Lung (tissue), 12 donors: ENCODE data around the gene PPIL6. TPM values are rescaled to one million over a fixed set of nuclear protein-coding genes. Genes with fewer than 3 reads are reported as not detected.

Experiments
- ATAC-seq: fragments of 200-7000 bp; cut with Tn5 transposase; one replicate; pipeline ENCODE4 v1.9.1; 2020; ENCODE audit warnings: moderate number of reproducible peaks; ENCODE audit not compliant: insufficient read depth, low FRiP score
- DNase-seq, 3 donors: peaks; one replicate each; pipeline ENCODE4 v3.0.0-alpha.2; 2013 to 2017
- H3K27ac ChIP-seq, 2 donors: one replicate each; pipeline ENCODE4 v1.5.1; 2013; ENCODE audit warnings: mild to moderate bottlenecking in 2 of 2, moderate library complexity in 2 of 2, control low read depth in 1 of 2, inconsistent platforms in 1 of 2, low read depth in 1 of 2, low read length in 1 of 2
- H3K27me3 ChIP-seq, 3 donors: one replicate each; pipeline ENCODE4 v1.5.1; 2013; ENCODE audit warnings: low read length in 2 of 3; ENCODE audit not compliant: control insufficient read depth in 3 of 3, insufficient read depth in 3 of 3
- H3K36me3 ChIP-seq, 4 donors: one replicate each; pipeline ENCODE4 v1.5.1; 2013; ENCODE audit warnings: low read length in 4 of 4, mild to moderate bottlenecking in 1 of 4, moderate library complexity in 1 of 4; ENCODE audit not compliant: control insufficient read depth in 4 of 4, insufficient read depth in 4 of 4
- H3K4me1 ChIP-seq, 5 donors: one replicate each; pipeline ENCODE4 v1.5.1; 2013; ENCODE audit warnings: low read length in 5 of 5, mild to moderate bottlenecking in 2 of 5, moderate library complexity in 1 of 5; ENCODE audit not compliant: control insufficient read depth in 5 of 5, insufficient read depth in 5 of 5
- H3K4me3 ChIP-seq: one replicate; pipeline ENCODE4 v1.5.1; 2013; ENCODE audit warnings: mild to moderate bottlenecking, control low read depth, moderate library complexity
- H3K9ac ChIP-seq, 2 donors: one replicate each; pipeline ENCODE4 v1.5.1; 2013; ENCODE audit warnings: low read length in 2 of 2, control low read depth in 1 of 2; ENCODE audit not compliant: insufficient read depth in 1 of 2
- H3K9me3 ChIP-seq, 4 donors: one replicate each; pipeline ENCODE4 v1.5.1; 2013; ENCODE audit warnings: low read length in 3 of 4, mild to moderate bottlenecking in 1 of 4, moderate library complexity in 1 of 4; ENCODE audit not compliant: control insufficient read depth in 4 of 4, insufficient read depth in 3 of 4
- CTCF ChIP-seq: IDR thresholded peaks from 2 replicates; pipeline ENCODE4 v1.5.1; 2012; ENCODE audit warnings: mild to moderate bottlenecking; ENCODE audit errors: control extremely low read depth, extremely low read depth
- WGBS, 2 donors: extraction: QIAGEN DNeasy Blood & Tissue Kit; methylation state at CpG; one replicate each; pipeline ENCODE4 v1.1.7; 2013; 5-methylcytosine and 5-hydroxymethylcytosine counted together
- polyA plus RNA-seq, 2 donors: library from polyadenylated mRNA; stranded (reverse); fragments of 200-250 nt; gene quantifications; one replicate each; pipeline ENCODE4 v1.2.1, GENCODE V29; 2013
- total RNA-seq, 2 donors: library from RNA; depleted of rRNA in 1 of 2; stranded (reverse); fragments of >200 nt in 1 of 2; gene quantifications; one replicate each; pipeline ENCODE4 v1.2.1, GENCODE V29; 2014 to 2021
- donor health status: control.
- donor health status: control.
- donor health status: Bipolar disorder and iron deficiency.
- donor health status: healthy.
- donor health status: DM: yes; HTN: yes; CAD: no.

PPIL6 gene
- total and polyA plus RNA-seq, 4 donors, result 6.3 to 18.1 (median 13.3) TPM

DNA sequence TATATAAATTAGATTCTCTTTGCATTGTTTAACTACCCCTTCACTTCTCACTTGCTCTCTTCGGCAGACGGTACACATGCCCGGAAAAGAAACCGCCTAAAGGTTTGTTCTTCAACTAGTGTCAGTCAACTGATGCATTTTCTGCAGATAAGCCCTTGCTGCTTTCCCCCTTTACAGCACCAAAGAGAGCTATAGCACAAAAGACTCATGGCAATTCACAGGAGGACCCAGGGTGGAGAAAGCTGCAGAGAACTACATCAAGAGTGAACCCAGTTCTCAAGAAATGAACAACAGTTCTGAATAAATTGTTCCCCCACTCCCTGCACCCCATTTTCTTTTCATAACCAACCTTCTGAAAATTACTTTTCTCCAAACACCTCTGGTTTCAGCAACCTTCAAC lies 67.1 kb downstream of the PPIL6 start:
- no peaks in the 10 kb centered on the region for H3K27me3 ChIP-seq
- ATAC-seq (no peak), DNase-seq (no peak)
- H3K27ac ChIP-seq, result no peak overlapping the region
- peaks cover 18 to 41% (median 30%) of the 10 kb centered on the region in 4 donors for H3K36me3 ChIP-seq
- H3K9me3 ChIP-seq, result no peaks in the 10 kb centered on the region
- no peak overlapping the region for H3K4me3 ChIP-seq
- no peak overlapping the region for H3K9ac ChIP-seq
- H3K4me1 ChIP-seq, result peaks cover 0 to 20% (median 0%) of the 10 kb centered on the region in 5 donors
- 58 to 75% methylated on average over 4 of the region's 4 CpGs for WGBS, 2 donors
- TF ChIP-seq CTCF, result no peak

GRCh38 chr6:109372130-109372529 lies 68.3 kb downstream of the PPIL6 start:
- Histone ChIP-seq H3K27me3 (no peaks in the 10 kb centered on the region), H3K27ac (no peak overlapping the region), H3K4me1 (peaks cover 0 to 13% (median 0%) of the 10 kb centered on the region in 5 donors), H3K9me3 (no peaks in the 10 kb centered on the region), H3K9ac (no peak overlapping the region), H3K36me3 (peaks cover 17 to 37% (median 30%) of the 10 kb centered on the region in 4 donors), H3K4me3 (no peak overlapping the region)
- no peak for TF ChIP-seq CTCF
- ATAC-seq (no peak), DNase-seq (no peak)
- 33 to 61% methylated on average over 2 of the region's 2 CpGs for WGBS, 2 donors

DNA sequence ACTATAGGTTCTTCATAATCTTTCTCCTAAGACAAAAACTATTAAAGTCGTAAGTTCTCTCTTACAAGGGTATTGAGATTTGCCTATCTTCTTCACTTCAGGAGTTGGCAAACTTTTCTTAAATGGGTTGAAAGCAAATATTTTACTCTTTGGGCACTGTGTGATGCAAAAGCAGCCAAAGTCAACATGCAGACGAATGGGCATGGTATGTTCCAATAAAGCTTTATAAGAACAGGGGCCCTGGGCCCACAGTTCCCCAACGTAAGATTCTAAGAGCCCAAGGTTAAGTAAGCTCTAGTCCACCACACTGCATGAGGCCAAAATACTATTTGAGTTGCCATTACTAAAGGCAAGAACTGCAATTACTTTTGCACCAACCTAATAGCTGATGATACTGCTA lies 69.6 kb downstream of the PPIL6 start:
- H3K36me3 ChIP-seq, result peaks cover 12 to 32% (median 24%) of the 10 kb centered on the region in 4 donors
- TF ChIP-seq CTCF, result no peak
- 61% methylated on average over 3 of the region's 3 CpGs for WGBS, 2 donors
- DNase-seq (no peak), ATAC-seq (no peak)
- no peaks in the 10 kb centered on the region for H3K27me3 ChIP-seq
- no peak overlapping the region for H3K27ac ChIP-seq
- peaks cover 0 to 13% (median 0%) of the 10 kb centered on the region in 5 donors for H3K4me1 ChIP-seq
- no peak overlapping the region for H3K4me3 ChIP-seq
- no peak overlapping the region for H3K9ac ChIP-seq
- H3K9me3 ChIP-seq, result no peaks in the 10 kb centered on the region

- Histone ChIP-seq H3K9ac (no peak overlapping the region), H3K27ac (no peak overlapping the region), H3K4me1 (peaks cover 0 to 13% (median 0%) of the 10 kb centered on the region in 5 donors), H3K36me3 (peaks cover 11 to 30% (median 24%) of the 10 kb centered on the region in 4 donors), H3K4me3 (no peak overlapping the region), H3K9me3 (no peaks in the 10 kb centered on the region), H3K27me3 (no peaks in the 10 kb centered on the region)
- no peak for ATAC-seq
- no peak for DNase-seq
- WGBS, 2 donors, result 74 to 87% methylated on average over 1 of the region's 1 CpG
- no peak for TF ChIP-seq CTCF
Measured at GRCh38 chr6:109370336-109370735, 70.1 kb downstream of the PPIL6 start.
